Measurements from ENCODE around the gene LETMD1.

The LETMD1 gene

DNA sequence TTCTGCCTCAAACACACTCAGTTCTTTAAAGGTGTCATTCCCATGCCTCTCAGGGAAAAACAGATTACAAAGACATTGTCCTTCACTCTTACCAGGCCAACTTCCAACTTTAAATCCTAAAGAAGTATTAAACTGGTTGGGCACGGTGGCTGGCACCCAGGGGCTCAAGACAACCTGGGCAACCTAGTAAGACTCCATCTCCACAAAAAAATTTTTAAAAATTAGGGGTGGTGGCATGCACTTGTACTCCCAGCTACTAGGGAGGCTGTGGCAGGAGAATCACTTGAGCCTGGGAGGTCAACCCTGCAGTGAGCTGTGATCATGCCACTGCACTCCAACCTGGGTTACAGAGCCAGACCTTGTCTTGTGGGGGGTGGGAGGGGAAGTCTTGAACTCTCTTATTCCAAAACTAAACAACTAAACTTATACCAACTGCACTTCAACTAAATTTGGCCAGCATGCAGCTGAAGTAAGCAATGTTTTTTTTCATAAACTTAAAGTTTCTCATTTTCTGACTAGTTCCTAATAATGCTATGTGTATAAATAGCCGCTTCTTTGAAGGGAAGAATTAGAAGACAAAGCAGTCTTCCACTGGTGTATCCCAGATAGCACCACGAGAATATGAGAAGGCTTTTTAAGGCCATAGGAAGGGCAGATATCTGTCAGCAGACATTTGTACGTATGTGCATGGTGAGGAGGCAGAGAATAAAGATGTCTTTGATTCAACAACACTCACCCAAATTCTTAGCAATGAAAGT is 24.3 kb upstream of the LETMD1 start:
- Histone ChIP-seq H3K4me1 (ENCODE audit: control extremely low read depth in 1 of 4, control insufficient read depth in 4 of 4, insufficient read depth in 4 of 4, low read length in 3 of 4) (peaks cover 25 to 65% (median 54%) of the 10 kb centered on the region in 4 experiments), H3K36me3 (ENCODE audit: control insufficient read depth in 4 of 4, insufficient read depth in 4 of 4, low read length in 3 of 4) (peaks cover 0 to 2% (median 0%) of the 10 kb centered on the region in 4 experiments), H3K27me3 (replicated peaks in 2 of 5; ENCODE audit: control insufficient read depth in 4 of 5, insufficient read depth in 5 of 5, low read length in 4 of 5) (no peaks in the 10 kb centered on the region), H3K4me3 (ENCODE audit: control insufficient read depth in 1 of 7, extremely low read depth in 1 of 7, insufficient read depth in 4 of 7, low read depth in 2 of 7, low read length in 6 of 7) (peak overlapping the region in 4 of 7 experiments; percentile 32 to 84 (median 75)), H3K27ac (ENCODE audit: insufficient read depth in 1 of 2, low read depth in 1 of 2, low read length in 2 of 2, poor library complexity in 1 of 2, severe bottlenecking in 2 of 2) (peak overlapping the region; percentile 52 to 84), H3K9me3 (ENCODE audit: control extremely low read depth in 1 of 5, control insufficient read depth in 4 of 5, insufficient read depth in 2 of 5, low read depth in 1 of 5, low read length in 4 of 5) (no peaks in the 10 kb centered on the region)
- CTCF ChIA-PET = interaction anchor here (1.1 kb wide), 1 partner anchor 96 kb away, joined by 3 read pairs; no protein-coding TSS in a partner anchor
- DNase-seq = no peak
- 75% methylated on average over 2 of the region's 4 CpGs for WGBS (ENCODE audit: insufficient coverage)
- POLR2A ChIA-PET = no interaction called here

DNA sequence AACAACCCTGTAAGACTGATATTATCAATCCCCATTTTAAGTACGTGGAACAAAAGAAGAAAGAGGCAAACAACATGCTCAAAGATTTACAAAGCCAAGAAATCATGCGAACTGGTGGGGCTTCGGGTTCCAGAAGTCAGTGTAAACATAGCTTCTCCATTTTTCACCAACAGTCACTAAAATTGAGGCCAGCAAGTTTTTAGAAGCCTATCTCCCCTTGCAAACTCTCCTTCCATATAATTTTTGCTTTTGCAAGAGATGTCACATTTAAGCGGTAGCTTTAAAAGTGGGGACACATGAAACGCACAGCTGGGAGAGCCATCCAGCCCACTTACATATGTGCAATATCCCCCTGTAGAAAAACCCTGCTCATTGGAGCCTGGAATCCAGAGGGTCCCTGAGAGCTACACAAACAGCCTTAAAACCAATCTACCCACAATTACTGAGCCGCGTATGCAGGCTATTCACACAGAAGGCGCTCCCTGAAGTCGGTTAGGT is 22.7 kb upstream of the LETMD1 start:
- Histone ChIP-seq H3K4me3 (ENCODE audit: control insufficient read depth in 1 of 7, extremely low read depth in 1 of 7, insufficient read depth in 4 of 7, low read depth in 2 of 7, low read length in 6 of 7) (peak overlapping the region; percentile 4 to 84 (median 74)), H3K4me1 (ENCODE audit: control extremely low read depth in 1 of 4, control insufficient read depth in 4 of 4, insufficient read depth in 4 of 4, low read length in 3 of 4) (peaks cover 19 to 56% (median 48%) of the 10 kb centered on the region in 4 experiments), H3K27me3 (replicated peaks in 2 of 5; ENCODE audit: control insufficient read depth in 4 of 5, insufficient read depth in 5 of 5, low read length in 4 of 5) (no peaks in the 10 kb centered on the region), H3K27ac (ENCODE audit: insufficient read depth in 1 of 2, low read depth in 1 of 2, low read length in 2 of 2, poor library complexity in 1 of 2, severe bottlenecking in 2 of 2) (peak overlapping the region; percentile 52 to 84), H3K36me3 (ENCODE audit: control insufficient read depth in 4 of 4, insufficient read depth in 4 of 4, low read length in 3 of 4) (peaks cover 0 to 2% (median 0%) of the 10 kb centered on the region in 4 experiments), H3K9me3 (ENCODE audit: control extremely low read depth in 1 of 5, control insufficient read depth in 4 of 5, insufficient read depth in 2 of 5, low read depth in 1 of 5, low read length in 4 of 5) (no peaks in the 10 kb centered on the region)
- peak; percentile 25 to 74 (median 60) for DNase-seq
- 10% methylated on average over 9 of the region's 9 CpGs for WGBS (ENCODE audit: insufficient coverage)
- CTCF ChIA-PET = interaction anchor here (1.2 to 4.0 kb wide), 8 partner anchors 13 to 203 kb away, joined by 3 to 17 read pairs (median 6); no protein-coding TSS in a partner anchor
- POLR2A ChIA-PET = interaction anchor here (0.6 kb wide), 1 partner anchor 480 kb away, joined by 7 read pairs; no protein-coding TSS in a partner anchor

DNA sequence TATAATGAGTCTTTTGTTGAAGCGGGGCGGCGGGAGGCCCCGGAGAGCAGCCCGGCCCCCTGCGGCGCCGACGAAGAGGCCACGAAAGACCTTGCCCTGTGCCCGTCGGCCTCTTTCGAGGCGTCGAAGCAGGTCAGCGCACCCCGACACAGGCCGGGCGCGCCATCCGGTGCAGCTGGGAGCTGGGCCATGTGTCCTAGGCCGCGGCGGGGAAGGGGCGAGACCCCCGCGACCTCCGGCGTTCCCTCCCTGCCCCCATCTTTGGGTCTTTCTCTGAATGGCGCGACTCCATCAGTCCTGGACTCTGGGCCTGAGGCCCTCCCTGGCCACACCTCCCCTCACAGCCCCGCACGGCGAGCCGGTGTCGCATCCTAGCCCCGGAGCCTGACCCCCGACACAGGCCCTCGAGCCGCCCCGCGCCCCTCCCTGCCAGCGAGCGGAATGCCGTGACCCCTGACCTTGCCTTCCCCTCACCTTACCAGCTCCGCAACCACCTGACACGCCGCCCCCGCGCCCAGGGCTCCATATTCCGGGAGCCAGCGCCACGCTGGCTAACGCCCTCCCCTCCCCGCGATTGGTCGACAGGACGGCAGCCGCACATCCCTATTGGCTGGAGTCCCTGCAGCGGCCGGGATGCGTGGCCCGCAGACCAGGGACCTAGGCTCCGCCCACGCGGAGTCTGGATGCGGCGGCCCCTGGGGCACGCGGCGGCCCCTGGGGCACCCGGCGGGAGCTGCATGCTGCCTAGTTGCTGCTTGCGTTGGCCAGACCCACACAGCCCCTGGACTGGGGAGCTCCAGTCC is 22.1 kb upstream of the LETMD1 start, which contains the start of gene SLC11A2:
Gene SLC11A2, minus strand, starts transcription at position 549 of the 803 bp plus-strand sequence. CDS start 15,656 bp downstream, outside the sequence.
- peaks cover 17 to 50% (median 41%) of the 10 kb centered on the region in 4 experiments for H3K4me1 ChIP-seq (ENCODE audit: control extremely low read depth in 1 of 4, control insufficient read depth in 4 of 4, insufficient read depth in 4 of 4, low read length in 3 of 4)

GRCh38 chr12:51027342-51027835 is 20.7 kb upstream of the LETMD1 start:
- WGBS (ENCODE audit: insufficient coverage) = 100% methylated on average over 11 of the region's 15 CpGs
- no peak for DNase-seq
- H3K27ac ChIP-seq (ENCODE audit: insufficient read depth in 1 of 2, low read depth in 1 of 2, low read length in 2 of 2, poor library complexity in 1 of 2, severe bottlenecking in 2 of 2) = no peak overlapping the region
- ChIA-PET POLR2A (no interaction called here), CTCF (interaction anchor here (0.6 to 4.0 kb wide), 17 partner anchors 8 to 261 kb away, joined by 3 to 20 read pairs (median 4); partner anchors contain the start of gene LETMD1)
- peaks cover 12 to 36% (median 29%) of the 10 kb centered on the region in 4 experiments for H3K4me1 ChIP-seq (ENCODE audit: control extremely low read depth in 1 of 4, control insufficient read depth in 4 of 4, insufficient read depth in 4 of 4, low read length in 3 of 4)
- no peaks in the 10 kb centered on the region for H3K9me3 ChIP-seq (ENCODE audit: control extremely low read depth in 1 of 5, control insufficient read depth in 4 of 5, insufficient read depth in 2 of 5, low read depth in 1 of 5, low read length in 4 of 5)
- no peak overlapping the region for H3K4me3 ChIP-seq (ENCODE audit: control insufficient read depth in 1 of 7, extremely low read depth in 1 of 7, insufficient read depth in 4 of 7, low read depth in 2 of 7, low read length in 6 of 7)
- H3K36me3 ChIP-seq (ENCODE audit: control insufficient read depth in 4 of 4, insufficient read depth in 4 of 4, low read length in 3 of 4) = no peaks in the 10 kb centered on the region
- H3K27me3 ChIP-seq (replicated peaks in 2 of 5; ENCODE audit: control insufficient read depth in 4 of 5, insufficient read depth in 5 of 5, low read length in 4 of 5) = no peaks in the 10 kb centered on the region

More for the DNA sequence above, 22.1 kb upstream of the LETMD1 start, which contains the start of gene SLC11A2:
- H3K27ac ChIP-seq (ENCODE audit: insufficient read depth in 1 of 2, low read depth in 1 of 2, low read length in 2 of 2, poor library complexity in 1 of 2, severe bottlenecking in 2 of 2) = peak within 1 kb of the TSS; percentile 52 to 84
- WGBS (ENCODE audit: insufficient coverage) = 0% methylated on average over 73 of the region's 74 CpGs
- H3K4me3 ChIP-seq (ENCODE audit: control insufficient read depth in 1 of 7, extremely low read depth in 1 of 7, insufficient read depth in 4 of 7, low read depth in 2 of 7, low read length in 6 of 7) = peak within 1 kb of the TSS; percentile 4 to 84 (median 74)
- H3K27me3 ChIP-seq (replicated peaks in 2 of 5; ENCODE audit: control insufficient read depth in 4 of 5, insufficient read depth in 5 of 5, low read length in 4 of 5) = no peaks in the 10 kb centered on the region
- H3K9me3 ChIP-seq (ENCODE audit: control extremely low read depth in 1 of 5, control insufficient read depth in 4 of 5, insufficient read depth in 2 of 5, low read depth in 1 of 5, low read length in 4 of 5) = no peaks in the 10 kb centered on the region
- POLR2A ChIA-PET = interaction anchor here (0.6 kb wide), 1 partner anchor 481 kb away, joined by 7 read pairs; no protein-coding TSS in a partner anchor
- CTCF ChIA-PET = interaction anchor here (0.6 to 4.0 kb wide), 16 partner anchors 14 to 261 kb away, joined by 3 to 17 read pairs (median 4); no protein-coding TSS in a partner anchor
- H3K36me3 ChIP-seq (ENCODE audit: control insufficient read depth in 4 of 4, insufficient read depth in 4 of 4, low read length in 3 of 4) = peaks cover 0 to 2% (median 0%) of the 10 kb centered on the region in 4 experiments
- DNase-seq = peak; percentile 93 to 95 (median 95)

DNA sequence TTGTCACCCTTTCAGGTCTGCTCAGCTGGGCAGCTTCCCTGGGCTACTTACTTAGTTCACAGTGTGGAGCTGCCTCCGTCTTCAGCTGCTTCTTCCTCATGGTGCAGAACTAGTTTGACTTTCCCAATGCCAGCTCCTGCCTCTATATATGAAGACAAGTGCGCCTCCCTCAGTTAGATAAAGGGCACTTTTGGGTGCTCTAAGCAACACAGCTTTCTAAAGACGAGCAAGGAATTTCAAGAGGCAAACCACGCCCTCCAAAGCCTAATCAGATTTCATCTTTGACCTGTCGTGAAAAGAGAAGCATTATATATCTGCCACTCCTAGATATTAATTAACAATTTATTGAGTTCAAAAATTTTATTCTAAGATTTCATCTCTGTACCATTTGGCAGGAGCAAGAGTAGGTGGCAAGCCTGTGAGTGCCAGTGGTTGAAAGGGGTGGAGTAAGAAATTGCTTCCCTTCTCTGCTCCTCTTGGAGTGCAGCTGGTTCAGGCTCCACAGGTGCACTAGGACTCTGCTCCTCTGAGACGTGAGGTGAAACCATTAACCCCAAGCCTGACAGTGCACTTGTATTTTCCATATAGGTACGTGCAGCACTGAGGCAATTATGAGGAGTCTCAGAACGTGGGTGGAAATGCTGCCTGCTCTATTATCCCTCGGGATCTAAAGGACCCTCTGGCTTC is 19.9 kb upstream of the LETMD1 start:
- DNase-seq = peak; percentile 55 to 73 (median 72)
- POLR2A ChIA-PET = no interaction called here
- no peaks in the 10 kb centered on the region for H3K36me3 ChIP-seq (ENCODE audit: control insufficient read depth in 4 of 4, insufficient read depth in 4 of 4, low read length in 3 of 4)
- no peaks in the 10 kb centered on the region for H3K27me3 ChIP-seq (replicated peaks in 2 of 5; ENCODE audit: control insufficient read depth in 4 of 5, insufficient read depth in 5 of 5, low read length in 4 of 5)
- no peaks in the 10 kb centered on the region for H3K9me3 ChIP-seq (ENCODE audit: control extremely low read depth in 1 of 5, control insufficient read depth in 4 of 5, insufficient read depth in 2 of 5, low read depth in 1 of 5, low read length in 4 of 5)
- no peak overlapping the region for H3K27ac ChIP-seq (ENCODE audit: insufficient read depth in 1 of 2, low read depth in 1 of 2, low read length in 2 of 2, poor library complexity in 1 of 2, severe bottlenecking in 2 of 2)
- CTCF ChIA-PET = interaction anchor here (0.6 to 4.0 kb wide), 14 partner anchors 8 to 362 kb away, joined by 3 to 20 read pairs (median 4); partner anchors contain the start of gene LETMD1
- H3K4me1 ChIP-seq (ENCODE audit: control extremely low read depth in 1 of 4, control insufficient read depth in 4 of 4, insufficient read depth in 4 of 4, low read length in 3 of 4) = peaks cover 9 to 32% (median 26%) of the 10 kb centered on the region in 4 experiments
- WGBS (ENCODE audit: insufficient coverage) = 41% methylated on average over 7 of the region's 9 CpGs
- H3K4me3 ChIP-seq (ENCODE audit: control insufficient read depth in 1 of 7, extremely low read depth in 1 of 7, insufficient read depth in 4 of 7, low read depth in 2 of 7, low read length in 6 of 7) = no peak overlapping the region

DNA sequence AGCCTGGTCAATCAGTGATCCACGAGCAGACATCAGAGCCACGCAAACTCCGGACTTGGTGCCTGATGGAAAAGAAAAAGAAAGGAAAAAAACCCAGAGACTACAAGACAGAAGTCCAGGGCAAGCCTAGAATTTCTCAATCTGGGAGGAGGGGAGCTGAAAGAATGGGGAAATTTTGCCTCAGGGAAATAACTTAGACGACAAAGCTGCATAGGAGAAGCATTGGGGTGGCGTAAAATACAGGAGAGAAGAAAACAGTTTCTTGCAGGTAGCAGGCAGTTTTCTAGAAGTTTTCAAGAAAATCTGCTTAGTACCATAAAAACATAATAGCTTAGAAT is 19.3 kb upstream of the LETMD1 start:
- Histone ChIP-seq H3K4me1 (ENCODE audit: control extremely low read depth in 1 of 4, control insufficient read depth in 4 of 4, insufficient read depth in 4 of 4, low read length in 3 of 4) (peaks cover 7 to 28% (median 22%) of the 10 kb centered on the region in 4 experiments), H3K27ac (ENCODE audit: insufficient read depth in 1 of 2, low read depth in 1 of 2, low read length in 2 of 2, poor library complexity in 1 of 2, severe bottlenecking in 2 of 2) (no peak overlapping the region), H3K27me3 (replicated peaks in 2 of 5; ENCODE audit: control insufficient read depth in 4 of 5, insufficient read depth in 5 of 5, low read length in 4 of 5) (no peaks in the 10 kb centered on the region), H3K4me3 (ENCODE audit: control insufficient read depth in 1 of 7, extremely low read depth in 1 of 7, insufficient read depth in 4 of 7, low read depth in 2 of 7, low read length in 6 of 7) (no peak overlapping the region), H3K36me3 (ENCODE audit: control insufficient read depth in 4 of 4, insufficient read depth in 4 of 4, low read length in 3 of 4) (no peaks in the 10 kb centered on the region), H3K9me3 (ENCODE audit: control extremely low read depth in 1 of 5, control insufficient read depth in 4 of 5, insufficient read depth in 2 of 5, low read depth in 1 of 5, low read length in 4 of 5) (no peaks in the 10 kb centered on the region)
- ChIA-PET POLR2A (no interaction called here), CTCF (interaction anchor here (0.8 to 2.7 kb wide), 6 partner anchors 20 to 215 kb away, joined by 3 to 20 read pairs (median 4); partner anchors contain the start of gene LETMD1)
- DNase-seq = no peak
- 75% methylated on average over 2 of the region's 5 CpGs for WGBS (ENCODE audit: insufficient coverage)
